ENCODE measurements around the gene SIK3.

SIK3 gene

DNA sequence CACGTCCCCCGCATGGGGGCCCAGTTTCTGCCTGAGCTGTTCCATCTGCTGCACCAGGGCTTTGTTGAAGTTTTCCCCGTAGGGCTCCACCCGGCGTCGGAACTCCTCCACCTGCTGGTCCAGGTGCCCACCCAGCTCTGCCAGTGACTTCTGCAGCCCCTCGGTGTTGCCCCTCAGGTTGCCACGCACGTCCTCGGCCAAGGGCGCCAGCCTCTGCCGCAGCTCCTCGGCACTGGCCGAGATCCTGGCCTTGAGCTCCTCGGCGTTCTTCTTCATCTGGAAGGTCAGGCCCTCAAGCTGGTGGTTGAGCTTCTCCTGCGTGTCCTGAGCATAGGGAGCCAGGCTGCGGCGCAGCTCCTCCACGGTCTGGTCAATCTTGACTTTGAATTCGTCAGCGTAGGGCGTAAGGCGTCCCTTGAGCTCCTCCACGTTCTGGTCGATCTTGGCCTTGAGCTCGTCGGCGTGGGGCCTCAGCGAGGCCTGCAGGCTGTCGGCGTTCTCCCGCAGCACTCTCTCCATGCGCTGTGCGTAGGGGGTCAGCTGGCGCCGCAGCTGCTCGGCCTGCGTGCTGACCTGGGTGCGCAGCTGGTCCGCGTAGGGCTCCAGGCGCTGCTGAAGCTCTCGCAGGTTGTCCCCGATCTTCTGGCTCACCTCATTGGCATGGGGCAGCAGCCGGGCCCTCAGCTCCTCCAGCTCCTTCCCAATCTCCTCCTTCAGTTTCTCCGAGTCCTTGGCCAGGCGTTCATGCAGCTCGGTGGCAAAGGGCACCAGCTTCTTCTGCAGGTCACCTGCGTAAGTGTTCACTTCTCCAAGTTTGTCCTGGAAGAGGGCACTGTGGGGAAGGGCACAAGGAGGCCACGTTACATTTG, 276.9 kb downstream of the SIK3 start:
- no peak overlapping the region for H3K4me3 ChIP-seq (ENCODE audit: low read depth, low read length)
- DNase-seq (ENCODE audit: low read depth): no peak
- TF ChIP-seq MYC (IDR thresholded peaks at IDR 0.05; ENCODE audit: low read depth, low read length): no peak
- TF ChIP-seq POLR2A (IDR thresholded peaks at IDR 0.05; ENCODE audit: extremely low read depth, insufficient read length): no peak
- TF ChIP-seq, protein P1, sequence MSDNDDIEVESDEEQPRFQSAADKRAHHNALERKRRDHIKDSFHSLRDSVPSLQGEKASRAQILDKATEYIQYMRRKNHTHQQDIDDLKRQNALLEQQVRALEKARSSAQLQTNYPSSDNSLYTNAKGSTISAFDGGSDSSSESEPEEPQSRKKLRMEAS (IDR thresholded peaks at IDR 0.05; ENCODE audit: low read depth, low read length): no peak
- TF ChIP-seq, protein P2, sequence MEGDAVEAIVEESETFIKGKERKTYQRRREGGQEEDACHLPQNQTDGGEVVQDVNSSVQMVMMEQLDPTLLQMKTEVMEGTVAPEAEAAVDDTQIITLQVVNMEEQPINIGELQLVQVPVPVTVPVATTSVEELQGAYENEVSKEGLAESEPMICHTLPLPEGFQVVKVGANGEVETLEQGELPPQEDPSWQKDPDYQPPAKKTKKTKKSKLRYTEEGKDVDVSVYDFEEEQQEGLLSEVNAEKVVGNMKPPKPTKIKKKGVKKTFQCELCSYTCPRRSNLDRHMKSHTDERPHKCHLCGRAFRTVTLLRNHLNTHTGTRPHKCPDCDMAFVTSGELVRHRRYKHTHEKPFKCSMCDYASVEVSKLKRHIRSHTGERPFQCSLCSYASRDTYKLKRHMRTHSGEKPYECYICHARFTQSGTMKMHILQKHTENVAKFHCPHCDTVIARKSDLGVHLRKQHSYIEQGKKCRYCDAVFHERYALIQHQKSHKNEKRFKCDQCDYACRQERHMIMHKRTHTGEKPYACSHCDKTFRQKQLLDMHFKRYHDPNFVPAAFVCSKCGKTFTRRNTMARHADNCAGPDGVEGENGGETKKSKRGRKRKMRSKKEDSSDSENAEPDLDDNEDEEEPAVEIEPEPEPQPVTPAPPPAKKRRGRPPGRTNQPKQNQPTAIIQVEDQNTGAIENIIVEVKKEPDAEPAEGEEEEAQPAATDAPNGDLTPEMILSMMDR (IDR thresholded peaks at IDR 0.05; ENCODE audit: low read depth, low read length): no peak

DNA sequence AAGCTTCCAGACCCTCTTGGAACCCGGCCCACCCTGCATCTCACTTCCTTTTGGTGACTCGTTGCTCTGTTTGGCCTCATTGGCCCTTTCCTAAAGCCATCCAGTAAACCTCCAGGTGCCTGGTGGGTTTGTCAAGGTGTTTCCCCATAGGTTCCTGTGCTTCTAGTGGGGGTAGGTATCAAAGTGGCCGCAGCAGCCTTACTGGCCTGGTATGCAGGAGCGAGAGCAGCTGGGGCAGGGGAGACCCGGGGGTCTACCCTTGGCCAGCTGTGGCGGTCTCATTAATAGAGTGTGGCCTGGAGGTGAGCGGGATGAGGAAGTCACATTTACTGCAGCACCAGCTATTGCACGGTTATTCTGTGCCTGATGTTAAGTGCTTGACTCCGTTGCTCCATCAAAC, 279.2 kb downstream of the SIK3 start:
- no peak overlapping the region for H3K4me3 ChIP-seq (ENCODE audit: low read depth, low read length)
- TF ChIP-seq POLR2A (IDR thresholded peaks at IDR 0.05; ENCODE audit: extremely low read depth, insufficient read length) (no peak), MYC (IDR thresholded peaks at IDR 0.05; ENCODE audit: low read depth, low read length) (no peak)
- TF ChIP-seq, protein P2 (IDR thresholded peaks at IDR 0.05; ENCODE audit: low read depth, low read length): no peak
- TF ChIP-seq, protein P1 (IDR thresholded peaks at IDR 0.05; ENCODE audit: low read depth, low read length): no peak
- DNase-seq (ENCODE audit: low read depth): no peak

GRCh38 chr11:116814502-116814901, 283.7 kb downstream of the SIK3 start:
- no peak for DNase-seq (ENCODE audit: low read depth)
- TF ChIP-seq, protein P1 (IDR thresholded peaks at IDR 0.05; ENCODE audit: low read depth, low read length): no peak
- TF ChIP-seq, protein P2 (IDR thresholded peaks at IDR 0.05; ENCODE audit: low read depth, low read length): no peak
- TF ChIP-seq MYC (IDR thresholded peaks at IDR 0.05; ENCODE audit: low read depth, low read length): no peak
- no peak overlapping the region for H3K4me3 ChIP-seq (ENCODE audit: low read depth, low read length)

DNA sequence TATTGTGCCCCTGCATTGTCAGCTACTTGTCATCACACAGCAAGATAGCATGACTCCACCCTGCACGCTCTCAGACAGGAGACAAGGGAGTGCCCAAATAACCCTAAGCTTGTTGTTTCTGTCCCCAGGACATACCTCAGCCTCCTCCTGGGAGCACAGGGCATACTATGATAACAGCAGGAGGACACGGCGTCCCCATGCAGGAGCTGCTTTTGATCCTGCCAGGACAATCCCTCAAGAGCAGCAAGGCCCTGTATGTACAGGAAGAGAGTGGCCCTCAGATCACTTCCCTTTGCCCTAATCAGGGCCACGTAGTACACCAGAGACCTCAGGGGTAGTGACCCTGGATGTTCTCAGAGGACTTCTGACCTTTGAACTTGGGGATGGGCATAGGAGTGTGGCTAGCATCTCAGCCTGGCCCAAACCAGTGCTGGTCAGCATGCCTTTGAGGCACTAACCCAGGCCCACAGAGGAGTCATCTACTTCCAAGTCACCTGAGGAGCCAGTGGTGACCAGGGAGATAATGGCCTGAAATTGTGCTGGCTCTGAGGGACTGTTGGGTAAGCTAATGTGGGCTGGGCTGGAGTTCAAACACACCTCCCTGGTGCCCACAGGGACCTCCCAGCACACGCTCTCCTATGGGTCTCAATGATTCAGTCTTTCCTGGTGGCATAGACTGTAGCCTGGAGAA, 284.3 kb downstream of the SIK3 start:
- H3K4me3 ChIP-seq (ENCODE audit: low read depth, low read length): no peak overlapping the region
- TF ChIP-seq, protein P1 (IDR thresholded peaks at IDR 0.05; ENCODE audit: low read depth, low read length): no peak
- TF ChIP-seq, protein P2 (IDR thresholded peaks at IDR 0.05; ENCODE audit: low read depth, low read length): no peak
- TF ChIP-seq POLR2A (IDR thresholded peaks at IDR 0.05; ENCODE audit: extremely low read depth, insufficient read length): no peak
- TF ChIP-seq MYC (IDR thresholded peaks at IDR 0.05; ENCODE audit: low read depth, low read length): no peak
- peak; percentile 1 for DNase-seq (ENCODE audit: low read depth)

GRCh38 chr11:116813170-116813569, 285.1 kb downstream of the SIK3 start:
- H3K4me3 ChIP-seq (ENCODE audit: low read depth, low read length): no peak overlapping the region
- DNase-seq (ENCODE audit: low read depth): no peak
- TF ChIP-seq, protein P1 (IDR thresholded peaks at IDR 0.05; ENCODE audit: low read depth, low read length): no peak
- no peak for TF ChIP-seq MYC (IDR thresholded peaks at IDR 0.05; ENCODE audit: low read depth, low read length)
- TF ChIP-seq, protein P2 (IDR thresholded peaks at IDR 0.05; ENCODE audit: low read depth, low read length): no peak
- TF ChIP-seq POLR2A (IDR thresholded peaks at IDR 0.05; ENCODE audit: extremely low read depth, insufficient read length): no peak
